Ishikawa (cell line): ENCODE results near the gene PAFAH1B2.

ENCODE experiments used
- CEBPB ChIP-seq: IDR thresholded peaks from 2 replicates; pipeline ENCODE4 v1.6.1; 2012
- CREB1 ChIP-seq: IDR thresholded peaks from 2 replicates; pipeline ENCODE4 v1.6.1; 2012; ENCODE audit warnings: low read depth
- EGR1 ChIP-seq: IDR thresholded peaks from 2 replicates; pipeline ENCODE4 v1.6.1; 2012
- EP300 ChIP-seq: IDR thresholded peaks from 2 replicates; pipeline ENCODE4 v1.6.1; 2012; ENCODE audit warnings: borderline replicate concordance
- FOXM1 ChIP-seq: IDR thresholded peaks from 2 replicates; pipeline ENCODE4 v1.6.1; 2012; ENCODE audit warnings: low read depth, borderline replicate concordance
- MAX ChIP-seq: IDR thresholded peaks from 2 replicates; pipeline ENCODE4 v1.6.1; 2012
- NFIC ChIP-seq: IDR thresholded peaks from 2 replicates; pipeline ENCODE4 v1.6.1; 2012
- RAD21 ChIP-seq: IDR thresholded peaks from 2 replicates; pipeline ENCODE4 v1.6.1; 2012; ENCODE audit warnings: low read depth
- REST ChIP-seq: IDR thresholded peaks from 2 replicates; pipeline ENCODE4 v1.6.1; 2012; ENCODE audit warnings: low read depth, mild to moderate bottlenecking
- TAF1 ChIP-seq: IDR thresholded peaks from 2 replicates; pipeline ENCODE4 v1.6.1; 2012; ENCODE audit warnings: low read depth, mild to moderate bottlenecking
- TCF12 ChIP-seq: IDR thresholded peaks from 2 replicates; pipeline ENCODE4 v1.6.1; 2012; ENCODE audit warnings: low read depth
- TEAD4 ChIP-seq: IDR thresholded peaks from 2 replicates; pipeline ENCODE4 v1.6.1; 2012
- USF1 ChIP-seq: IDR thresholded peaks from 2 replicates; pipeline ENCODE4 v1.6.1; 2012
- YY1 ChIP-seq: IDR thresholded peaks from 2 replicates; pipeline ENCODE4 v1.6.1; 2012; ENCODE audit warnings: low read depth
- ZBTB7A ChIP-seq: IDR thresholded peaks from 2 replicates; pipeline ENCODE4 v1.6.1; 2012; ENCODE audit warnings: low read depth

The PAFAH1B2 gene

GRCh38 chr11:117180661-117181585 is 36.8 kb downstream of the PAFAH1B2 start:
- TF ChIP-seq MAX (peak; percentile 66), CEBPB (no peak), USF1 (peak; percentile 68), TAF1 (no peak), RAD21 (peak; percentile 64)

- TF ChIP-seq YY1 (no peak), CREB1 (no peak), MAX (no peak), EGR1 (no peak), RAD21 (no peak), USF1 (no peak), EP300 (no peak), TCF12 (no peak), FOXM1 (no peak), REST (no peak), TEAD4 (no peak)
These were observed 37.8 kb downstream of the PAFAH1B2 start for GRCh38 chr11:117181586-117182550.

GRCh38 chr11:117182551-117182935 is 38.5 kb downstream of the PAFAH1B2 start:
- TF ChIP-seq NFIC = no peak
- TF ChIP-seq MAX = no peak
- TF ChIP-seq YY1 = no peak
- no peak for TF ChIP-seq FOXM1
- no peak for TF ChIP-seq ZBTB7A
- TF ChIP-seq TAF1 = no peak
- no peak for TF ChIP-seq CREB1
- no peak for TF ChIP-seq TEAD4
- TF ChIP-seq CEBPB = no peak
- TF ChIP-seq TCF12 = no peak
- TF ChIP-seq REST = no peak
- TF ChIP-seq EP300 = no peak
- no peak for TF ChIP-seq RAD21
- TF ChIP-seq EGR1 = no peak
- no peak for TF ChIP-seq USF1

GRCh38 chr11:117183724-117184349 is 39.8 kb downstream of the PAFAH1B2 start:
- TF ChIP-seq MAX (no peak), TCF12 (no peak), EGR1 (no peak)
